ENCODE data around the gene IKBKG. TPM values are rescaled to one million over a fixed set of nuclear protein-coding genes. Genes with fewer than 3 reads are reported as not detected.
"Not testable (repeated sequence)": the region's sequence is repeated elsewhere in the genome, so short reads cannot be mapped to it uniquely, and the experiment has no call there.

IKBKG gene
- total and polyA plus RNA-seq, 2 of the 4 experiments (the other 2 are of a cell fraction): 16.5 to 38.2 TPM

DNA sequence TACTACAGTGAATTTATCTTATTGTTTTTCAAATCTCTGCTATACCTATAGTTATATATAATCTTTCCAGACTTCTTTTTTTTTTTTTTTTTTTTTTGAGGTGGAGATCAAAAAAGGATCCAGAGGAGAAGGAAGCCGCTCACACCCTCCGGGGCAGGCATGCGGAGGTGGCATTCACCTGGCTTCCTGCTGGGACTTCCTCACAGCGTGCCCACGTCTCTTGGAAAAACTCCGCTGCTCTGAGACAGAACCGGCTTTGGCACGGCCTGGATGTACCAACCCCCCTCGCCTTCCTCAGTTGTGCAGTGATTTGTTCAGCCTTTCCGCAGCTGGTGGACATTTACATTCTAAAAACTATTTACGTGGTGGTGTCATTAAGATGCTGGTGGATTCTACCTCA lies 60.6 kb downstream of the IKBKG start:
- H2BK15ac ChIP-seq (ENCODE audit: low read depth, low read length); H4K8ac ChIP-seq (ENCODE audit: low read depth in 2 of 2, low read length in 2 of 2); H4K5ac ChIP-seq (ENCODE audit: low read depth, low read length); H3K9me1 ChIP-seq (ENCODE audit: insufficient read depth, low read length); H2AK5ac ChIP-seq (ENCODE audit: low read depth, low read length); H3K36me3 ChIP-seq (ENCODE audit: control insufficient read depth, insufficient read depth, low read length); H4K20me1 ChIP-seq (ENCODE audit: insufficient read depth, low read length); H3K9me3 ChIP-seq (ENCODE audit: control insufficient read depth, insufficient read depth, low read length); H3K27ac ChIP-seq (ENCODE audit: insufficient read depth, low read length); H3K79me1 ChIP-seq (ENCODE audit: low read depth in 1 of 2, low read length in 2 of 2); H3K27me3 ChIP-seq (ENCODE audit: control insufficient read depth, insufficient read depth, low read length); CTCF ChIA-PET; intact Hi-C loops (cut with micrococcal nuclease); ATAC-seq (ENCODE audit: low read depth); H4K91ac ChIP-seq (ENCODE audit: insufficient read depth, low read depth, low read length); H3K4me2 ChIP-seq (ENCODE audit: low read depth, low read length); H3K4me1 ChIP-seq (ENCODE audit: control insufficient read depth, insufficient read depth, low read length); H3K56ac ChIP-seq (ENCODE audit: extremely low read depth, insufficient read depth, low read length); dilution Hi-C loops (cut with HindIII; ENCODE audit: low sequenced_read_pairs, unreplicated experiment); POLR2A ChIA-PET (ENCODE audit: unreplicated experiment); H3K9ac ChIP-seq (ENCODE audit: low read depth, low read length); H3K23ac ChIP-seq (ENCODE audit: low read depth, low read length); in situ Hi-C loops (cut with MboI; ENCODE audit: low sequenced_read_pairs); H2BK20ac ChIP-seq (ENCODE audit: low read depth, low read length); BruUV-seq (replicated peaks); H2BK120ac ChIP-seq (ENCODE audit: low read depth, low read length); H2AFZ ChIP-seq (replicated peaks; ENCODE audit: low read length, poor library complexity); H2AK9ac ChIP-seq (replicated peaks; ENCODE audit: low read depth, low read length, poor library complexity); H3K14ac ChIP-seq (replicated peaks; ENCODE audit: low read depth, low read length); H2BK5ac ChIP-seq (ENCODE audit: low read depth, low read length, poor library complexity, severe bottlenecking); H3K18ac ChIP-seq (ENCODE audit: low read depth, low read length); H3K4ac ChIP-seq (ENCODE audit: low read depth, low read length); H3K4me3 ChIP-seq (ENCODE audit: insufficient read depth, low read depth, low read length); DNase-seq: not testable (repeated sequence)
- no CpG with 5 or more reads among the region's 11 CpGs for WGBS, 2 experiments (ENCODE audit: extremely low coverage in 2 of 2, insufficient read length in 1 of 2)

DNA sequence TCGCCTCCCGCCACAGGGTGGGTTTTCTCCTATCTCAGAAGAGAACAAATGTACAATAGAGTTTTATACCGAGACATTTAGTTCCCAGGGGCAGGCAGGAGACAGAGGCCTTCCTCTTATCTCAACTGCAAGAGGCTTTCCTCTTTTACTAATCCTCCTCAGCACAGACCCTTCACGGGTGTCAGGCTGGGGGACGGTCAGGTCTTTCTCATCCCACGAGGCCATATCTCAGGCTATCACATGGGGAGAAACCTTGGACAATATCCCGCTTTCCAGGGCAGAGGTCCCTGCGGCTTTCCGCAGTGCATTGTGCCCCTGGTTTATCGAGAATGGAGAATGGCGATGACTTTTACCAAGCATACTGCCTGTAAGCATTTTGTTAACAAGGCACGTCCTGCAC lies 61.4 kb downstream of the IKBKG start:
- POLR2A ChIA-PET (ENCODE audit: unreplicated experiment); H3K4me2 ChIP-seq (ENCODE audit: low read depth, low read length); H2BK5ac ChIP-seq (ENCODE audit: low read depth, low read length, poor library complexity, severe bottlenecking); H4K5ac ChIP-seq (ENCODE audit: low read depth, low read length); H3K9ac ChIP-seq (ENCODE audit: low read depth, low read length); H3K9me3 ChIP-seq (ENCODE audit: control insufficient read depth, insufficient read depth, low read length); H3K23ac ChIP-seq (ENCODE audit: low read depth, low read length); H2AFZ ChIP-seq (replicated peaks; ENCODE audit: low read length, poor library complexity); H3K27me3 ChIP-seq (ENCODE audit: control insufficient read depth, insufficient read depth, low read length); H2BK15ac ChIP-seq (ENCODE audit: low read depth, low read length); BruUV-seq (replicated peaks); H3K79me1 ChIP-seq (ENCODE audit: low read depth in 1 of 2, low read length in 2 of 2); H4K8ac ChIP-seq (ENCODE audit: low read depth in 2 of 2, low read length in 2 of 2); H3K4me1 ChIP-seq (ENCODE audit: control insufficient read depth, insufficient read depth, low read length); H3K4me3 ChIP-seq (ENCODE audit: insufficient read depth, low read depth, low read length); H2AK9ac ChIP-seq (replicated peaks; ENCODE audit: low read depth, low read length, poor library complexity); H3K4ac ChIP-seq (ENCODE audit: low read depth, low read length); in situ Hi-C loops (cut with MboI; ENCODE audit: low sequenced_read_pairs); H2BK20ac ChIP-seq (ENCODE audit: low read depth, low read length); H3K9me1 ChIP-seq (ENCODE audit: insufficient read depth, low read length); ATAC-seq (ENCODE audit: low read depth); H3K56ac ChIP-seq (ENCODE audit: extremely low read depth, insufficient read depth, low read length); H4K91ac ChIP-seq (ENCODE audit: insufficient read depth, low read depth, low read length); H3K14ac ChIP-seq (replicated peaks; ENCODE audit: low read depth, low read length); H2AK5ac ChIP-seq (ENCODE audit: low read depth, low read length); intact Hi-C loops (cut with micrococcal nuclease); dilution Hi-C loops (cut with HindIII; ENCODE audit: low sequenced_read_pairs, unreplicated experiment); H3K18ac ChIP-seq (ENCODE audit: low read depth, low read length); H2BK120ac ChIP-seq (ENCODE audit: low read depth, low read length); DNase-seq; H3K27ac ChIP-seq (ENCODE audit: insufficient read depth, low read length); H4K20me1 ChIP-seq (ENCODE audit: insufficient read depth, low read length); H3K36me3 ChIP-seq (ENCODE audit: control insufficient read depth, insufficient read depth, low read length); CTCF ChIA-PET: not testable (repeated sequence)
- WGBS, 2 experiments (ENCODE audit: extremely low coverage in 2 of 2, insufficient read length in 1 of 2): 70% methylated on average over 2 of the region's 12 CpGs; no CpG with 5 or more reads in 1 of the 2 experiments
